ENCODE results near the gene C1GALT1.

- TF ChIP-seq CTCF (IDR thresholded peaks at IDR 0.05; ENCODE audit: low read length), result no peak
- no peak for TF ChIP-seq EZH2 (optimal IDR thresholded peaks at IDR 0.05; ENCODE audit: low read depth, low read length)
- TF ChIP-seq EZH2phosphoT487 (IDR thresholded peaks at IDR 0.05; ENCODE audit: low read length), result no peak
These were observed 109.7 kb downstream of the C1GALT1 start for GRCh38 chr7:7292085-7292484.
